ENCODE measurements around the gene BHMT2. TPM values are rescaled to one million over a fixed set of nuclear protein-coding genes. Genes with fewer than 3 reads are reported as not detected.

BHMT2 gene
- total RNA-seq, 4 donors from 2014 or later = 1.5 to 13.9 (median 5.1) TPM

GRCh38 chr5:79032031-79032695, 37.4 kb upstream of the BHMT2 start:
- no peak overlapping the region for H3K4me3 ChIP-seq
- intact Hi-C loops (cut with DNase I) = no loop called here
- TF ChIP-seq POLR2A (IDR thresholded peaks at IDR 0.05) (no peak), CTCF (IDR thresholded peaks at IDR 0.05) (no peak)
- no peaks in the 10 kb centered on the region for H3K4me1 ChIP-seq
- no peak overlapping the region for H3K27ac ChIP-seq
- no peaks in the 10 kb centered on the region for H3K9me3 ChIP-seq
- DNase-seq = no peak
- H3K27me3 ChIP-seq = no peaks in the 10 kb centered on the region
- WGBS, 2 donors = 84% methylated on average over 10 of the region's 10 CpGs
- no peaks in the 10 kb centered on the region for H3K36me3 ChIP-seq

DNA sequence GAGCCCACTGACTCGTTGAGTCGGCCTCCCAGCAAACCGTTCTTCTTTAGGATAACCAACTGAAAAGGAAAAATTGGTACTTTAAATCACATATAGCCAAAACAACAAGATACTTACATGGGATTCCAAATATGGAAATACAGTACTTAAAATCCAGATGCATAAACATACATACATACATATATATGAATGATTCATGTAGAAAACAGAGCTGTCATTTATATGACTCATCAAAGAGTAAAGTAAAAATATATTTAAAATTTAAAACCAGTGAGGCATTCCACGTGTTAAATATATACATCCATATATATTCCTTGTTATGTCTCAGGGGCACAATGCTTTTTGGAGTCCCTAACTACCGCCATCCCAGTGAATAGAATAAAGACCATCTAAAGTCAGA, 36.8 kb upstream of the BHMT2 start:
- intact Hi-C loops (cut with DNase I) = no loop called here
- H3K9me3 ChIP-seq = no peaks in the 10 kb centered on the region
- 79 to 83% methylated on average over 5 of the region's 5 CpGs for WGBS, 2 donors
- no peak for DNase-seq
- no peak overlapping the region for H3K27ac ChIP-seq
- no peaks in the 10 kb centered on the region for H3K27me3 ChIP-seq
- H3K4me3 ChIP-seq = no peak overlapping the region
- no peaks in the 10 kb centered on the region for H3K36me3 ChIP-seq
- TF ChIP-seq CTCF (IDR thresholded peaks at IDR 0.05) = no peak
- no peak for TF ChIP-seq POLR2A (IDR thresholded peaks at IDR 0.05)
- no peaks in the 10 kb centered on the region for H3K4me1 ChIP-seq

GRCh38 chr5:79035237-79035636, 34.3 kb upstream of the BHMT2 start:
- no peak for TF ChIP-seq CTCF (IDR thresholded peaks at IDR 0.05)
- no peak for TF ChIP-seq POLR2A (IDR thresholded peaks at IDR 0.05)
- intact Hi-C loops (cut with DNase I) = no loop called here
- H3K27me3 ChIP-seq = no peaks in the 10 kb centered on the region
- no peaks in the 10 kb centered on the region for H3K36me3 ChIP-seq
- H3K4me3 ChIP-seq = no peak overlapping the region
- H3K4me1 ChIP-seq = no peaks in the 10 kb centered on the region
- DNase-seq = no peak
- no peak overlapping the region for H3K27ac ChIP-seq
- WGBS, 2 donors = 90 to 95% methylated on average over 3 of the region's 3 CpGs
- H3K9me3 ChIP-seq = no peaks in the 10 kb centered on the region

DNA sequence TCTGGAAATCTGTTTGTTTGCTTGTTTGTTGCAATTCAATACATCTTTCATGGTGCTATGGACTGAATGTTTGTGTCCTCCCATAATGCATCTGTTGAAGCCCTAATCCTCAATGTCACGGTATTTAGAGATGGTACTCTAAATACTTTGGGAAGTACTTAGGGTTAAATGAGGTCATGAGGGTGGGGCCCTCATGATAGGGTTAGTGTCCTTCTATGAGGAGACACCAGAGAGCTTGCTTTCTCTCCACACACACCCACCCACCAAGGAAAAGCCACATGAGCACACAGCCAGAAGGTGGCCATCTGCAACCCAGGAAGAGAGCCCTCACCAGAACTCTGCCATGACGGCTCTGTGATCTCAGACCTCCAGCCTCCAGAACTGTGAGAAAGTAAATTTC, 32.8 kb upstream of the BHMT2 start:
- Histone ChIP-seq H3K4me3 (no peak overlapping the region), H3K9me3 (no peaks in the 10 kb centered on the region), H3K27me3 (no peaks in the 10 kb centered on the region), H3K36me3 (no peaks in the 10 kb centered on the region), H3K4me1 (no peaks in the 10 kb centered on the region), H3K27ac (no peak overlapping the region)
- no peak for TF ChIP-seq CTCF (IDR thresholded peaks at IDR 0.05)
- DNase-seq = no peak
- WGBS, 2 donors = 89 to 100% methylated on average over 2 of the region's 2 CpGs
- intact Hi-C loops (cut with DNase I) = no loop called here

GRCh38 chr5:79042188-79042587, 27.4 kb upstream of the BHMT2 start:
- DNase-seq = no peak
- Histone ChIP-seq H3K36me3 (no peaks in the 10 kb centered on the region), H3K4me3 (no peak overlapping the region), H3K27me3 (no peaks in the 10 kb centered on the region), H3K27ac (no peak overlapping the region), H3K4me1 (no peaks in the 10 kb centered on the region), H3K9me3 (no peaks in the 10 kb centered on the region)
- TF ChIP-seq POLR2A (IDR thresholded peaks at IDR 0.05) = no peak
- TF ChIP-seq CTCF (IDR thresholded peaks at IDR 0.05) = no peak
- 78 to 79% methylated on average over 3 of the region's 3 CpGs for WGBS, 2 donors
- intact Hi-C loops (cut with DNase I) = no loop called here

Data from esophagus squamous epithelium (tissue), 5 donors.